Measurements from ENCODE around the gene PDLIM7.
A peak's percentile ranks its signal among the peaks of the same experiment; 100 is the strongest.

The PDLIM7 gene

GRCh38 chr5:177450667-177451424 is 46.6 kb downstream of the PDLIM7 start:
- no peak for TF ChIP-seq ZFX (IDR thresholded peaks at IDR 0.05; ENCODE audit: borderline replicate concordance)
- TF ChIP-seq CTCF (IDR thresholded peaks at IDR 0.05) = no peak
- peak overlapping the region; percentile 79 for H3K27ac ChIP-seq

- TF ChIP-seq CTCF (IDR thresholded peaks at IDR 0.05) (no peak), ZFX (IDR thresholded peaks at IDR 0.05; ENCODE audit: borderline replicate concordance) (no peak)
- peak overlapping the region; percentile 79 for H3K27ac ChIP-seq
Observed at GRCh38 chr5:177449140-177450061, 48.0 kb downstream of the PDLIM7 start.

- H3K27ac ChIP-seq = peak overlapping the region; percentile 79
- TF ChIP-seq ZFX (IDR thresholded peaks at IDR 0.05; ENCODE audit: borderline replicate concordance) = no peak
Observed at GRCh38 chr5:177448244-177448950, 49.0 kb downstream of the PDLIM7 start.

- peak overlapping the region; percentile 79 for H3K27ac ChIP-seq
- no peak for TF ChIP-seq ZFX (IDR thresholded peaks at IDR 0.05; ENCODE audit: borderline replicate concordance)
- no peak for TF ChIP-seq CTCF (IDR thresholded peaks at IDR 0.05)
Observed at GRCh38 chr5:177447611-177448243, 49.7 kb downstream of the PDLIM7 start.

- TF ChIP-seq ZFX (IDR thresholded peaks at IDR 0.05; ENCODE audit: borderline replicate concordance) = no peak
- TF ChIP-seq CTCF (IDR thresholded peaks at IDR 0.05) = no peak
- peak overlapping the region; percentile 79 for H3K27ac ChIP-seq
Observed at GRCh38 chr5:177447066-177447610, 50.3 kb downstream of the PDLIM7 start.

- H3K27ac ChIP-seq = peak within 1 kb of the TSS; percentile 79
- no peak for TF ChIP-seq CTCF (IDR thresholded peaks at IDR 0.05)
- no peak for TF ChIP-seq ZFX (IDR thresholded peaks at IDR 0.05; ENCODE audit: borderline replicate concordance)
Observed at GRCh38 chr5:177446200-177447065, 51.0 kb downstream of the PDLIM7 start, which contains the start of gene PRR7. TSS of gene PRR7 (plus strand) at chr5:177446814. CDS start at chr5:177455068, 8,254 bp downstream.
